Muscle layer of duodenum (tissue), 2 donors: ENCODE measurements around the gene APCDD1.

Source experiments
- H3K27ac ChIP-seq: one replicate; pipeline ENCODE4 v1.7.0; 2013; ENCODE audit warnings: mild to moderate bottlenecking, low read length
- H3K27me3 ChIP-seq: one replicate; pipeline ENCODE4 v1.7.0; 2013; ENCODE audit warnings: low read depth, mild to moderate bottlenecking, control low read depth, low read length
- H3K36me3 ChIP-seq, 2 donors: one replicate each; pipeline ENCODE4 v1.7.0; 2013; ENCODE audit warnings: low read length in 2 of 2, control low read depth in 1 of 2, mild to moderate bottlenecking in 1 of 2; ENCODE audit not compliant: insufficient read depth in 2 of 2, control insufficient read depth in 1 of 2
- H3K4me1 ChIP-seq, 2 donors: one replicate each; pipeline ENCODE4 v1.7.0; 2013; ENCODE audit warnings: low read length in 2 of 2, mild to moderate bottlenecking in 2 of 2, control low read depth in 1 of 2, moderate library complexity in 1 of 2; ENCODE audit not compliant: insufficient read depth in 2 of 2, control insufficient read depth in 1 of 2
- H3K4me3 ChIP-seq, 2 donors: one replicate each; pipeline ENCODE4 v1.7.0; 2013; ENCODE audit warnings: low read length in 2 of 2, low read depth in 1 of 2, mild to moderate bottlenecking in 1 of 2
- H3K9me3 ChIP-seq, 2 donors: one replicate each; pipeline ENCODE4 v1.7.0; 2013; ENCODE audit warnings: low read length in 2 of 2, control low read depth in 1 of 2, mild to moderate bottlenecking in 1 of 2; ENCODE audit not compliant: control insufficient read depth in 1 of 2
- donor health status: healthy.

APCDD1 gene

DNA sequence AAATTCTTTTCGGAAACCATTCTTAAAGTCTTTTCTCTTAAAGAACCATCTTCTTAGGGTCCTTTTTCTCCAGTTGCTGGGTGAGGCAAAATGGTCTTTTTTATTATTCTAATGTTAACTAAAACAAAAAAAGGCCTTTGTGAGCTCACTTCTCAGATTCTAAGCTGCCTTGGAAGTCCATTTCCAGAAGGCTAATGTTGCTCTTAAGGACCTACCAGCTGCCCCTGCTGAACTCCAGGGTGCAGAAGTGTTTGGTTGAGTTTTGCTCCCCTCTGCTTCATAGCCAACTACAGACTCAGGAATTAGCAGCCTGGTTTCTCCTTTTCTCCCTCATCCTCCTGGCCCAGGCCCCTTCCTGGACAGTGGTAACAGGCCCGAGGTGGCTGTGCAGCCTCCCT, 23.4 kb downstream of the APCDD1 start:
- peaks cover 6 to 18% of the 10 kb centered on the region in 2 donors for H3K4me1 ChIP-seq
- H3K27ac ChIP-seq = no peak overlapping the region
- H3K27me3 ChIP-seq = no peaks in the 10 kb centered on the region
- no peaks in the 10 kb centered on the region for H3K9me3 ChIP-seq
- no peaks in the 10 kb centered on the region for H3K36me3 ChIP-seq
- no peak overlapping the region for H3K4me3 ChIP-seq

DNA sequence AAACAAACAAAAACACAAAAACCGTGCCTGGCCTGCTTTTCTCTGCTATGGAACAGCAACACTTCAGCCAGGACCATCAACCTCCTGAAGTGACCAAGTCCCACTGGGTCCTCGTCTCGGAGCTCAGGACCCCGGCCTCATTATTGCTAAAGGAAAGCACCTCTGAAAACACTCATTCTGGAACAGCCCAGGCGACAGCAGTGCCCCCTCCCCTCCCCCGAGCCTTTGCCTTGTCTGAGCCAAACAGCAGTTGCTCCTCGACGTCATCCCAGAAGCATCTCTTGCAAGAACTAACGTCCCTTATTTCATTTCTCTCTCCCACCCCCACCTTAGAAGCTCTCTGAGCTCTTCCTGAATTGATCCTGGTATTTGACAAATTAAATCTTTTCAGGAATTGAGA, 27.4 kb downstream of the APCDD1 start:
- Histone ChIP-seq H3K4me1 (peaks cover 0 to 11% of the 10 kb centered on the region in 2 donors), H3K27ac (no peak overlapping the region), H3K9me3 (no peaks in the 10 kb centered on the region), H3K27me3 (no peaks in the 10 kb centered on the region), H3K36me3 (no peaks in the 10 kb centered on the region), H3K4me3 (no peak overlapping the region)

DNA sequence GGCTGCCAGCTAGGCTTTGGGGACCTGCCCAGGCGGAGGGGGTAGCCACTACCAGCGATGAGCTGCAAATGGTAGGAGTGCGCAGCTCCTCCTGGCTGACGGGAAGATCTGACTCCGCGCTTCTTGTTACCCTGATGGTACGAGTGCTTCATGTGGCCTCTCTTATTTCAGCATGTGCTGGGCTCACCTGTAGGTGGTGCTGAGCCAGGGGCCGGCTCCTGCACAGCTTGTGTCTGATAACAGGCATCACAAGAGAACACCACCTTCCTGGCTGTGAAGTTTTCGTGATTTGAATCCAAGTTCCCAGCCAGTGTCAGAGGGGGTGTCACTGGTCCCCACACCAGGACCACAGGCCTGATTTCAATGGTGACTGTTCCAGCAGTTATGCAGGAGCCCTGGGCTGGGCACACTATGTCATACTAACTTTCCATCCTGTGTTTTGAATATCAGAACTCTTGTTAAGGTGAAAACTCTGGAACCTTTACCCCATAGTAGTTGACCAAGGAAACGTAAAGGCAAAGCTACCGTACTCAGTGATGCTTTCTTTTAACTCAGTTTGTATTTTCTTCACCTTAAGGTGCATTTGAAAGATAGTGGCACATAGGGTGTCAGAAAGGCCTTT, 28.0 kb downstream of the APCDD1 start:
- H3K27ac ChIP-seq = no peak overlapping the region

DNA sequence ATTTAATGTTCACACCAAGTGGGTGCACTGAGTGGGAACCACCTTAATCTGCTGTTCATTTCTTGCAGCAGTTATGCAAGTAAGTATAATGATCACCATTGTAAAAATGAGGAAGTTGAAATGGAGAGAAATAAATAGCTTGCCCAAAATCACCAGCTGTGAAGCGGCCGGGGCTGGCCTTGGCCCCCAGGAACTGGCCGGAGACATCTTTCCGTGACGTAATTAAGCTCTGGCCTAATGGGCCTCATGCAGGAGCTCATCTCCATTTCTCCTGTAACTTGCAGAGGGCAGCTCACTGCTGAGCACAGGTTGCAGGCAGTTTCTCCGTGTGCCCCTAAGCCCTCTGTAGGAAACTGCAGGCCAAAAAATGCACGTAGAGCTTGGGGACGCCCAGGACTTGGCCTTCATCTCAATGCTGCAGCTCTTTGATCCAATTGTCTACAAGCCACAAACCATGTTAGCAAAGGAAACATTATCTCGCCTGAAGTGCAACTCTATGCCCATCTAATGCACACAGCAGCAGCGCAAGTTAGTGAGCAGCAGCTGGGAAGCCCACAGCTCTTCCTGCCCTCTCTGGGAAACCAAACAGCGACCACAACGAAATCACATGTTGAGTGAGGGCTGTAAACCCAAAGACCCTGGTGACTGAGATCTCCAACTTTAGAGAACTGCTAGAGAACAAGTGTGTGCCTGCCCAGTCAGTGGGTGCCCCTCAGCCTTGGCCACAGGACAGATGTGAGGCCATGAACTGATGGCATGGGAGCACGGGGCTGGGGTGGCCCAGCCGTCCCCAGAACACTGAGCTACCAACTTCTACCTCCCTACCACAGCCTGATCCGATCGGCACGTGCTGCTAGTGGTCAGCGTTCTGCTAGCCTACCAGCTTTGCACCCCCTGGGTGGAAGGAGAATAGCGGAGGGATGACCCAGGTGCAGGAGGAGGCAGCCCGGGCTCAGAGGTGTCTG, 28.8 kb downstream of the APCDD1 start:
- Histone ChIP-seq H3K36me3 (no peaks in the 10 kb centered on the region), H3K4me1 (peaks cover 0 to 4% of the 10 kb centered on the region in 2 donors), H3K4me3 (no peak overlapping the region), H3K9me3 (no peaks in the 10 kb centered on the region), H3K27ac (no peak overlapping the region), H3K27me3 (no peaks in the 10 kb centered on the region)

More for the DNA sequence above, 28.0 kb downstream of the APCDD1 start:
- Histone ChIP-seq H3K27me3 (no peaks in the 10 kb centered on the region), H3K9me3 (no peaks in the 10 kb centered on the region), H3K36me3 (no peaks in the 10 kb centered on the region), H3K4me3 (no peak overlapping the region), H3K4me1 (peaks cover 0 to 4% of the 10 kb centered on the region in 2 donors)

DNA sequence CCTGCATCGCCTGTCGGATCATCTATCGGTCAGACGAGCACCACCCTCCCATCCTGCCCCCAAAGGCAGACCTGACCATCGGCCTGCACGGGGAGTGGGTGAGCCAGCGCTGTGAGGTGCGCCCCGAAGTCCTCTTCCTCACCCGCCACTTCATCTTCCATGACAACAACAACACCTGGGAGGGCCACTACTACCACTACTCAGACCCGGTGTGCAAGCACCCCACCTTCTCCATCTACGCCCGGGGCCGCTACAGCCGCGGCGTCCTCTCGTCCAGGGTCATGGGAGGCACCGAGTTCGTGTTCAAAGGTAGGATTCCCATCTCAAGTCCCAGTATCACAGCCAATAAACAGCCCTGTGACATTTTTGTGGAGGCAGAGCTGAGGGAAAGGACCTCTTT, 31.0 kb downstream of the APCDD1 start:
- H3K9me3 ChIP-seq = no peaks in the 10 kb centered on the region
- no peaks in the 10 kb centered on the region for H3K4me1 ChIP-seq
- no peak overlapping the region for H3K4me3 ChIP-seq
- H3K27me3 ChIP-seq = no peaks in the 10 kb centered on the region
- H3K36me3 ChIP-seq = peaks cover 5 to 6% of the 10 kb centered on the region in 2 donors
- no peak overlapping the region for H3K27ac ChIP-seq

DNA sequence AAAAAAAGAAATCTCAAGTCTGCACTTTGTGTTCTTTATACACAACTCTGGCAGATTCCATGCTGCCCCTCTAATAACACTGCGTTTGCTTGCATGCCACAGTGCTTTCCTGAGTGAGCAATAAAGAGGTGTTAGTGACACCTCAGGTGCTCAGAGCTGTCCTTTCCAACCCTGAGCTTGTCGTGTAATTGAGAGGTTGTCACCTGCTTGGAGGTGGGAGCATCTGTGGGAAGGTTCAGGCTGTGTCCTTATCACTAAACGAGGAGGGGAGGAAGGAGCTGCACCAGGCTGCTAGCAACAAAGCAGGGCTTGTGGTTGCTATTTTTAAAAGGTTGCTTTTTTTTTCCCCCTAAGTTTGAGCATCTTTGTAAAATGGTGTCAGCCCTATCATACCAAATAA, 31.9 kb downstream of the APCDD1 start:
- no peaks in the 10 kb centered on the region for H3K27me3 ChIP-seq
- peaks cover 5 to 6% of the 10 kb centered on the region in 2 donors for H3K36me3 ChIP-seq
- no peak overlapping the region for H3K27ac ChIP-seq
- no peak overlapping the region for H3K4me3 ChIP-seq
- no peaks in the 10 kb centered on the region for H3K4me1 ChIP-seq
- no peaks in the 10 kb centered on the region for H3K9me3 ChIP-seq

DNA sequence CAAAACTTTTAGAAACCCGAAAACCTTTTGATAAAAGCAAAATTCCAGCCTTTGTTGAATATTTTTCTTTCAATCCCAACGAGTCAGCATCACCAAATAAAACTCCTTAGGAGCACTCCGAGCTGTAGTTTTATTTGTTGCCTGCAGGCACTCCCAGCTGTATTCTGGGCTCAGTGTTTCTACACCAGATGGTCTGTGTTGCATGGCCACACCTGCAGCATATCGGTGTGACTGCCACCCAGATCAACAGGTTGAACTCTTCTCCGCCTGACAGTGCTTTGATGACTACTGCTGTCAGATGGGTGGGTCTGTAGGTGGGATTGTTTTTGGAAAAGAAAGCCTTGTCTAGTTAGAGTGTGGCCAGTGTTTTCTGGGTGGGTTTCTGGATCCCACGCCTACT, 32.7 kb downstream of the APCDD1 start:
- Histone ChIP-seq H3K27me3 (no peaks in the 10 kb centered on the region), H3K27ac (no peak overlapping the region), H3K4me1 (no peaks in the 10 kb centered on the region), H3K9me3 (no peaks in the 10 kb centered on the region), H3K36me3 (peaks cover 5 to 6% of the 10 kb centered on the region in 2 donors), H3K4me3 (no peak overlapping the region)

DNA sequence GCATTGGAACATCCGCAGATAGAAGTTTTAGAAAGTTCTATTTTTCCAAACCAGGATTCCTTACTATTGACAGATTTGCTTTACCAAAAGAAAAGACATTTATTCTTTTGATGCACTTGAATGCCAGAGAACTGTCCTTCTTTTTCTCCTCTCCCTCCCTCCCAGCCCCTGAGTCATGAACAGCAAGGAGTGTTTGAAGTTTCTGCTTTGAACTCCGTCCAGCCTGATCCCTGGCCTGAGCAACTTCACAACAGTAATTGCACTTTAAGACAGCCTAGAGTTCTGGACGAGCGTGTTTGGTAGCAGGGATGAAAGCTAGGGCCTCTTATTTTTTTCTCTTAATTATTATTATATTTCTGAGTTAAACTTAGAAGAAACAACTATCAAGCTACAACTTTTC, 33.6 kb downstream of the APCDD1 start:
- Histone ChIP-seq H3K9me3 (no peaks in the 10 kb centered on the region), H3K4me3 (no peak overlapping the region), H3K27me3 (no peaks in the 10 kb centered on the region), H3K27ac (no peak overlapping the region), H3K4me1 (no peaks in the 10 kb centered on the region), H3K36me3 (peaks cover 5 to 6% of the 10 kb centered on the region in 2 donors)

DNA sequence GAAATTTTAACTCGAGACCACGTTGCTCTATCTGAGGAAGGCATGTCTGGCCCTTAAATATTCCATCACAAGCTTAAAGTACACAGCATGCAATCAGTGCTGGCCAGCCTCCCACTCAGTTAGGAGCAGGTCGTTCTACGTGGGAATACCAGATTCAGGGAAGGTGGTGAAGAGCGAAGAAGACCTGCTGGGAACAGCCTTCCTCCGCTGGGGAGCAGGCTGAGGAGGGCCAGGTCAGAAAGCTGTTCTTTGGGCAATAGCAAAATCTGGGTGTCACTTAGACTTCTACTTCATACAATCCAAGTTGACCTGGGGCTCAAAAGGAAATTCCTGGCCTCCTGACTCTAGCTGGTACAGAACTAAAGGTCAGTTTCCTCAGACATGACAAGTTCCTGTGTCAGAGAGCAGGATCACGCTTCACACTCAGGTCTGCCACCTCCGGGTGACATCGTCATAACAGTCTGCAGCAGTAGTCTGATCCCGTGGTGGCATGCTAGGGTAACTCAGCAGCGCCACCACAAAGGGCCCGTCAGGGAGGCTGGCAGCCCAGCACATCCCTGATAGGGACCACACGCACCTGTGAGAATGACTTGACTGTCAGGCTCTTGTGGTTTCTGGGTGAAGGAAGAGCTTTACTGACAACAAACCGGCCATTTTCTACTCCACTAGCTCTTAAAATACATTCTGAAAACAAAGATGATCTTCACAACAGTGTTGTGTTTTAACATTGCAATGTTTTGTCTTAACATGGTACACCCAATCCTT, 36.1 kb downstream of the APCDD1 start:
- H3K9me3 ChIP-seq = no peaks in the 10 kb centered on the region
- H3K4me3 ChIP-seq = no peak overlapping the region
- no peaks in the 10 kb centered on the region for H3K4me1 ChIP-seq
- no peaks in the 10 kb centered on the region for H3K27me3 ChIP-seq
- H3K36me3 ChIP-seq = peaks cover 5 to 6% of the 10 kb centered on the region in 2 donors
- H3K27ac ChIP-seq = no peak overlapping the region

DNA sequence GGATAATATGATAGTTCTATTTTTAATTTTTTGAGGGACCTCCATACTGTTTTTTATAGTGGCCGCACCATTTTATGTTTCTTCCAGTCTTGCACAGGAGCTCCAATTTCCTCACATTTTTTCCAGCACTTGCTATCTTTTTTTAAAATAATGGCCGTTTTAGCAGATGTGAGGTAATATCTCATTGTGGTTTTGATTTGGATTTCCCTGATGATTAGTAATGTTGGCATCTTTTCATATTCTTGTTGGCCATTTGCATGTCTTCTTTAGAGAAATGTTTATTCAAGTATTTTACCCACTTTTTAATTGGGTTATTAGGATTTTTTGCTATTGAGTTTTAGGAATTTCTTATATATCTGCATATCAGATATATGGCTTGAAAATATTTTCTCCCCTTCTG, 41.5 kb downstream of the APCDD1 start:
- H3K27me3 ChIP-seq = no peaks in the 10 kb centered on the region
- no peaks in the 10 kb centered on the region for H3K36me3 ChIP-seq
- H3K9me3 ChIP-seq = no peaks in the 10 kb centered on the region
- H3K4me3 ChIP-seq = no peak overlapping the region
- H3K4me1 ChIP-seq = no peaks in the 10 kb centered on the region
- no peak overlapping the region for H3K27ac ChIP-seq

DNA sequence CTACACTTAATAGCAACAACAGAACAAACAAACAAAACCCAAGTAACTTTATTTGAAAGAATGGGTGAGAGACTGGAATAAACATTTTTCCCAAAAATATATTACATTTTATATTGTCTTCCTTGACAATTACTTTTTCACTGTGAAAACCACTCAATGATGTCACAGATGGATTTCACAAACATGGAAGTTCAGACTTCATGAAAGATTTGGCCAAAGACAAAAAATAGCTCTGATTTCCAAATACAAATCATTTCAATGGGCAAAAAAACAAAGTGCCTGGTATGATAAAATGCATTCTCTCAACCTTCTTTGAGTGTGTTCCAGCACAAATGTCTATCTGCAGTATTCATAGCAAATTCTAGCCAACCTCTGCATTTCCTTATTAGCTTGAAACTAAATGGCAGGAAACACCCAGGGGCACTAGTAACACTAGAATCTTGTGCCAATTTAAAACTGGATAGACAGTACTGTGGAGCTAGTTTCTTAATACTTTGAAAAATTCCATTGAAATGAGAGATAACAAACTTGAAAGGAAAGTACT, 42.8 kb downstream of the APCDD1 start:
- Histone ChIP-seq H3K27ac (no peak overlapping the region), H3K36me3 (no peaks in the 10 kb centered on the region), H3K27me3 (no peaks in the 10 kb centered on the region), H3K4me1 (no peaks in the 10 kb centered on the region), H3K4me3 (no peak overlapping the region), H3K9me3 (no peaks in the 10 kb centered on the region)
